ENCODE measurements around the gene HOXA5. TPM values are rescaled to one million over a fixed set of nuclear protein-coding genes. Genes with fewer than 3 reads are reported as not detected.

HOXA5 gene
- total RNA-seq, 1 donor = 10.8 TPM

DNA sequence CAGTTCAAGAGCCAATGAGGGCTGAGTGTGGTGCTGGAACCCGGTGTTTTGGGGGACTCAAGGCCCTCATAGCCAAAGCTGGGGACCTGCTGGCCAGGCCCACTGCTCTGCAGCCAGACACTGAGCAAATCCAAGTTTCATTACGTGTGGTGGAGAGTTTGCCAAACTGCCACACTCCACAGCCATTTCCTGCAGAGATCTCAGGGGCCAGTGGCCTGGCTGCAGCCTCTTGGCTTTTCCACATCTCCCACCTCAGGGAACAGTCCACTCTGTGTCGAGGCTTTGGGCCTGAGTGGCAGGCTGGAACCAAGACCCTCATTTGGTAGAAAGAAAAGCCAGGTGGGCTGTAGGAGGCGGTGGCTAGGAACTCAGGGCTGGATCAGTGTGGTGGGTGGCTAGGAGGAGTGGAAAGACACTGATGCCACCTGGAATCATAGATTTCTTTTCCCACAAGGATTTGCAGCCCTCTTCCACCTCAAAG, 38.4 kb upstream of the HOXA5 start:
- peak; percentile 51 for DNase-seq (ENCODE audit: low read depth)
- H3K4me3 ChIP-seq (ENCODE audit: low read depth, low read length) = peak overlapping the region; percentile 67
- TF ChIP-seq, protein P1, sequence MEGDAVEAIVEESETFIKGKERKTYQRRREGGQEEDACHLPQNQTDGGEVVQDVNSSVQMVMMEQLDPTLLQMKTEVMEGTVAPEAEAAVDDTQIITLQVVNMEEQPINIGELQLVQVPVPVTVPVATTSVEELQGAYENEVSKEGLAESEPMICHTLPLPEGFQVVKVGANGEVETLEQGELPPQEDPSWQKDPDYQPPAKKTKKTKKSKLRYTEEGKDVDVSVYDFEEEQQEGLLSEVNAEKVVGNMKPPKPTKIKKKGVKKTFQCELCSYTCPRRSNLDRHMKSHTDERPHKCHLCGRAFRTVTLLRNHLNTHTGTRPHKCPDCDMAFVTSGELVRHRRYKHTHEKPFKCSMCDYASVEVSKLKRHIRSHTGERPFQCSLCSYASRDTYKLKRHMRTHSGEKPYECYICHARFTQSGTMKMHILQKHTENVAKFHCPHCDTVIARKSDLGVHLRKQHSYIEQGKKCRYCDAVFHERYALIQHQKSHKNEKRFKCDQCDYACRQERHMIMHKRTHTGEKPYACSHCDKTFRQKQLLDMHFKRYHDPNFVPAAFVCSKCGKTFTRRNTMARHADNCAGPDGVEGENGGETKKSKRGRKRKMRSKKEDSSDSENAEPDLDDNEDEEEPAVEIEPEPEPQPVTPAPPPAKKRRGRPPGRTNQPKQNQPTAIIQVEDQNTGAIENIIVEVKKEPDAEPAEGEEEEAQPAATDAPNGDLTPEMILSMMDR (IDR thresholded peaks at IDR 0.05; ENCODE audit: insufficient read depth, low read depth, low read length) = no peak

DNA sequence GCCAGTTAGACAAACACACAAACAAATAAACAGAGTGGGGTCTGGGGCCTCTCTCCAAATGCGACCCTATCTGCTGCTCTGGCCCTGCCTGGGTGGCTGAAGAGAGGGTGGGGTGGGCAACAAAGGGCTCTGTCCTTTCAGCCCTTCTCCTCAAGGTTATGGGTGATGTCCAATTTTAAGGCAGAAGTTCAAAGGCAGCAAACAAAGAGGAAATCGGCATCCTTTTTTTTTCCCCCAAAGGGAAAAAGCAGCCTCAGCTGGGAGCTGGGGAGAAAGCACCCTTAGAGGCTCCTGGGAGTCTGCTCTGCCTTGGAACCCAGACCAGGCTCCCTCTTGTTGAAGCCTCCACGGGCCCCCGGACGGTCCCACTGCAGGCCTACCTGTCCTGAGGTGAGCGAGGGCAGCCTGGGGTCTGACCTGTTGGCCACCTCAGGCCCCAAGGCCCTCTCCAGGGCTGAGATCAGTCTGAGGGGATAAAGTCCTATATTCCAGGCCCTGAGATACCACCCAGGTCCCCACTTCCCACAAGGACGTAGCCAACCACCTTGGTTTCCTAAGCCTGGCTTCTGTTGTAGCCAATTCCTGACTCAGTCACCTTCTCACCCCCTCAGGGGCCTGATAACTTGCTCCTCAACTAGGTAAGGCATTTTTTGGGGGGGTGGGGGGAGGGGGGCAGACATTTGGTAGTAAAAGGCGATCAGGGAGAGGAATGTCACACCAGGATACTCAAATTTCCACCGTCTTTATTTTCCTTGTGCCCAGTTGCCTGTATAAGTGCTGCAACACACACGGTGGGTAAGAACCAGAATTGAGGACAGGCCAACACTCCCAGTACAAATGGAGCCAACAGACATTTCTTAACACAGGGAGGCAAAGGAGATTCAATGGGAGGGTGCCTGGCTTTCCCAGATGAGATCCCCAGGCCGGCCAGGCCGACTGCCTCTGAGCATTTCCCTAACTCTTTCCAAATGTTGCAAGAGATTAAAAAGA, 37.2 kb upstream of the HOXA5 start:
- H3K4me3 ChIP-seq (ENCODE audit: low read depth, low read length) = peak overlapping the region; percentile 67
- TF ChIP-seq, protein P1 (IDR thresholded peaks at IDR 0.05; ENCODE audit: insufficient read depth, low read depth, low read length) = no peak
- peak; percentile 58 for DNase-seq (ENCODE audit: low read depth)

DNA sequence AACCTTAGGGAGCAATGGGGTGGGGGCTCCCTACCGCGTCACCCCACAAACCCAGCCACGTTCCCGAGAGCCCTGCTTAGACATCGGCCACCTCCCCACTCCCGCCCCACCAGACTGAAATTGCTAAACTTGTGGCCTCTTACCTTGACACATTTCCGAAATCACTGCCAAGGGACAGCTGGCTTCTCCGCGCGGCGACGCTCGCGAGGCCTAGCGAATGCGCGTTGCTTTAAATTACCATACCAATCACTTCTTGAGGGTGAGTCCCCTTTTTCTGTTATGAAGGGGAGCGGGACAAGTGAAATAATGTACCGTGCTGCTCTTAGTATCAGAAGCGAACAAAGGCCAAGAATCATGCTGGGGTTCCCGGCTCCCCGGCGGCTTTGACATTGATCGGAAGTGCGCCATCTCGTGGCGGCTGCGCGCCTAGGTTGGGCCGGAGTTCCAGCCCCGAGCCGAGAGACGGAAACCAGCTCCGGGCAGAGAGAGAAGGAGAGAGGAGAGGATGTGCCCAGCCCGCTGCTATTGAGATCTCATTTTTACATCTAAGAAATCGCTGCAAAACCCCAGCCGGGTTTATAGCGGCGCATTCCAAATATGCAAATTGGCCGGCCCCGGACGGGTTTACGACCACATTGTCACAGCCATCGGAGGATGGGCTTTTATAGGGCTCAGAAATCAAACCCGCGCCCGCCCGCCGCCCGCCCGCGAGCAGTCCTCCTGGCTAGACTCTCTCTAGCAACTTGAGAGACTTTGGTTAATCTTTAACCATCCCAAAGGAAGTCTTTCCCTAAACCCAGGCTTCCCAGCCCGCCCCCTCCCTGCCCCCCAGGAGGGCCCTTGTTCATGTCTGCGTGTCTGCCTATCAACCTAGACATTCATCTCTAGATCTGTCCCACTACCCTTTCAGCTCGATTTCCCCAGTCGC, 36.3 kb upstream of the HOXA5 start:
- peak; percentile 93 for DNase-seq (ENCODE audit: low read depth)
- TF ChIP-seq, protein P1 (IDR thresholded peaks at IDR 0.05; ENCODE audit: insufficient read depth, low read depth, low read length) = peak; percentile 90
- peak overlapping the region; percentile 67 for H3K4me3 ChIP-seq (ENCODE audit: low read depth, low read length)

DNA sequence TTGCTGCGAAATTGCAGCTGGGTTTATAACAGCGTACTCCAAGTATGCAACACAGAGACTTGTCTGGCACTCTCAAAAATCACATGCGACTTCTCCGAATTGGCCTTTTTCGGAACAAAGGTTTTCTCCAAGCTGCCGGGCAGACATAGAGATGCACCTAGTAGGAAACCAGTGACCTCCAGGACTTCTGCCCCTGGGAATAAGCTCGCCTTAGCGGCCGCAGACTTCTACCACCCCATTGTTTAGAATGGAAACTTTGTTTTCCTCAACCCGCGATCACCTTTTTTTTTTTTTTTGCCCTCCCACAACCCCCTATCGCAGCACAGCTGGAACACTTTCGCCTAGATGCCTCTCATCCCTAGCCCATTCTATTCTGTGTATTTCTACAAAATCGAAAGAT, 35.5 kb upstream of the HOXA5 start:
- DNase-seq (ENCODE audit: low read depth) = peak; percentile 54
- peak overlapping the region; percentile 67 for H3K4me3 ChIP-seq (ENCODE audit: low read depth, low read length)
- TF ChIP-seq, protein P1 (IDR thresholded peaks at IDR 0.05; ENCODE audit: insufficient read depth, low read depth, low read length) = no peak

DNA sequence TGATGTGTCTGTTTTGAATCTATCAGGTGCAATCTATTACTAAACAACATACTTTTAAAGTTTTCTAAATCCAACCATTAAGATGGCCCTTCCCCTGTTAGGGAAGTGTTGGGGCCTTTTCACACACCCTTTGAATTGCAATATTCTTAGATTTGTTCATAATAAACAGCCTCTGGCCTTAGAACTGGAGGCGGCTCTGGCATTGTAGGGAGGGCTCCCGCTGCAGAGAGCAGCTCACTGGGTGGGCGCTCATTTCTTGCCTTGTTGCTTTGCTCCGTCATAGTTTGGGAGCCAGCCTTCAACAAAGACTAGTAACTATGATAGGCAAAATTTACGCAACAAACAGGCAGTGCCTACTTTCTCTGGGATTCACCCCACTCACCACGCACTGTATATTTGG, 34.9 kb upstream of the HOXA5 start:
- peak overlapping the region; percentile 67 for H3K4me3 ChIP-seq (ENCODE audit: low read depth, low read length)
- TF ChIP-seq, protein P1 (IDR thresholded peaks at IDR 0.05; ENCODE audit: insufficient read depth, low read depth, low read length) = no peak
- DNase-seq (ENCODE audit: low read depth) = peak; percentile 88

DNA sequence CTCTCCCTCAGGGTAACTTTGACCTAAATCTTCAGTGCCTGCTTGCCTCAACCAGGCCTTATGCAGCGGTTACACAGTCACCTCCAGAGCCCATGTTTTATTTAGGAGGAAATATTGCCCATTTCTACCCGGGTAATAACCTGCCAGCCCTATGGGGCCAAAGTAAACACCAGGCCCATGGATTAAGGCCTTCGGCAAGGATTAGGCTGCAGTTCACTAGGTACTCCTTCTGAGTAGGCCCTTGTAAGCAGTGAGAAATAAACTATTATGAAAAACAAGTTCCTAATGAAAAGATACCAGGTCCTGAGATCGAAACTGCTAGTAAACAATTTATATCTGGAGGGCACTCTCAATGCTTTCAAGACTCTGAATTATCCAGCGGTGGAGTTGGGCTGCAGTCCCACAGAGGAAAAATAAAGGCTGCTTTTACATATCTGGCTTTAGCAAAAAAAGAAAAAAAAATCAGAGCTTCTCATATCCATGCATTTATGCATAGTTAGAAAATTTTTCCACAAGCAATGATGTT, 34.4 kb upstream of the HOXA5 start:
- TF ChIP-seq, protein P1 (IDR thresholded peaks at IDR 0.05; ENCODE audit: insufficient read depth, low read depth, low read length) = no peak
- peak overlapping the region; percentile 67 for H3K4me3 ChIP-seq (ENCODE audit: low read depth, low read length)
- DNase-seq (ENCODE audit: low read depth) = peak; percentile 65

All from fibroblast of villous mesenchyme (primary cell).